HepG2 (cell line): ENCODE measurements around the gene GABRB1. TPM values are rescaled to one million over a fixed set of nuclear protein-coding genes. Genes with fewer than 3 reads are reported as not detected.

Source experiments
- AHDC1 ChIP-seq: sonication (generic); formaldehyde crosslinking; IDR thresholded peaks from 2 replicates; pipeline ENCODE4 v1.5.1; 2020; ENCODE audit warnings: mild to moderate bottlenecking, missing genetic modification reagents, borderline replicate concordance
- FOXC1 ChIP-seq: sonication (generic); formaldehyde crosslinking; IDR thresholded peaks from 2 replicates; pipeline ENCODE4 v1.8.0; 2022; ENCODE audit warnings: mild to moderate bottlenecking, missing genetic modification reagents, borderline replicate concordance
- RAD21 ChIP-seq: fragments of 450-650 bp; formaldehyde crosslinking; IDR thresholded peaks from 2 replicates; pipeline ENCODE4 v1.5.0; 2020; ENCODE audit warnings: mild to moderate bottlenecking
- SP4 ChIP-seq: sonication (generic); formaldehyde crosslinking; IDR thresholded peaks from 2 replicates; pipeline ENCODE4 v1.8.1; 2023; ENCODE audit warnings: mild to moderate bottlenecking, missing genetic modification reagents
- TFAP4 ChIP-seq: sonication (generic); IDR thresholded peaks from 2 replicates; pipeline ENCODE4 v1.6.1; 2016; ENCODE audit warnings: low read depth, borderline replicate concordance
- ZMYM4 ChIP-seq: sonication (generic); formaldehyde crosslinking; IDR thresholded peaks from 2 replicates; pipeline ENCODE4 v1.8.1; 2023; ENCODE audit warnings: mild to moderate bottlenecking, missing genetic modification reagents
- ZNF234 ChIP-seq: sonication (generic); formaldehyde crosslinking; conservative IDR thresholded peaks from 2 replicates; pipeline ENCODE4 v1.5.1; 2020; ENCODE audit warnings: mild to moderate bottlenecking, missing genetic modification reagents
- ZNF501 ChIP-seq: sonication (generic); formaldehyde crosslinking; IDR thresholded peaks from 2 replicates; pipeline ENCODE4 v1.5.1; 2020; ENCODE audit warnings: mild to moderate bottlenecking, moderate library complexity, missing genetic modification reagents
- ZNF577 ChIP-seq: sonication (generic); formaldehyde crosslinking; IDR thresholded peaks from 2 replicates; pipeline ENCODE4 v1.4.0; 2020; ENCODE audit warnings: mild to moderate bottlenecking, low read depth, missing genetic modification reagents, borderline replicate concordance
- ZNF639 ChIP-seq: conservative IDR thresholded peaks from 2 replicates; pipeline ENCODE4 v1.6.1; 2018; ENCODE audit warnings: missing genetic modification reagents
- polyA plus RNA-seq, 8 experiments: library from polyadenylated mRNA; depleted of rRNA in 3 of 8; stranded (reverse) in 7 of 8; unstranded in 1 of 8; fragments of >200 nt; fragmentation: Illumina TruSeq in 4 of 8; extraction: Trizol in 4 of 8; gene quantifications; 2 replicates each; pipeline versions ENCODE4 v1.2.1 to v1.2.3, GENCODE V29; 2011 to 2016; ENCODE audit warnings: low read depth in 4 of 8, missing spikeins in 1 of 8, mixed read lengths in 1 of 8; ENCODE audit not compliant: insufficient read depth in 1 of 8
- total RNA-seq, 5 experiments: library from RNA; depleted of rRNA; stranded (reverse); fragments of >200 nt; fragmentation: Illumina TruSeq; extraction: Trizol; gene quantifications; 2 replicates each; pipeline ENCODE4 v1.2.3, GENCODE V29; 2016; ENCODE audit warnings: low read depth in 1 of 5
- TF ChIP-seq, protein P1 (sequence below): sonication (generic); formaldehyde crosslinking; IDR thresholded peaks from 2 replicates; pipeline ENCODE4 v1.4.0; 2020; ENCODE audit warnings: missing genetic modification reagents; ENCODE audit errors: not compliant biosample characterization
- TF ChIP-seq, protein P2 (sequence below): sonication (generic); formaldehyde crosslinking; IDR thresholded peaks from 2 replicates; pipeline ENCODE4 v1.5.1; 2020; ENCODE audit warnings: mild to moderate bottlenecking, missing genetic modification reagents, borderline replicate concordance

The GABRB1 gene
- total and polyA plus RNA-seq, 2 of the 13 experiments (the other 11 are each of a cell fraction or from before 2014, with no cell fraction given) = not detected

DNA sequence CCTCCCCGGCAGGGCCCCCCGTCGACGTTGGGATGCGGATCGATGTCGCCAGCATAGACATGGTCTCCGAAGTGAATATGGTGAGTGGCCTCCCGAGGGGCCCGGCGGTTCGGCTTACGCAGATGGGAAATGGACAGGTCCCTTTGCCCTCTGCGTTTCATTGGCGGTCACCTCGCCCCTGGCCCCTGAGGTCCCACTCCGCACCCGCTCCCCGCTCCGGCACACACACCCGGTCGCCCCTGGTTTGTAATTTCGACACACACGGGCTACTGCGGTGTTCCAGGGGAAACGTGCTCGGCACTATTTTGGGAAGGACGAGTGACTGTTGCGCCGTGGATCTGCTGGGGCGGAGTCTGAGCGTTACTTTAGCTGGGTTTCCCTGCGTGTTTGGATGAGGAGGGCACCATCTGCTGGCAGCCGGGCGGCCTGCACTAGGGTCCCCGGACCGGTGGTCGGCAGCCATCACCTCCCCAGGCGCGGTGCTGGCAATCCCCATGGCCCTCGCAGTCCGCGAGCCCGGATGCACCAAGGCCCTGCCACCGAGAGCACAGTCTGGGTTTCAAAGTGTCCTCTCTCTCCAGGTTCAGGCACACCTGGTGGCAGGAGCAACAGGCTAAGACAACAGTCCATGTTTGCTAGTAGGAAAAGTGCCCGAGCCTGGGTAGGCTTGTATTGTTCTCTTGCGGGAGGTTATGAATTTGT lies 1.2 kb downstream of the GABRB1 start (continued):
- TF ChIP-seq, protein P1, sequence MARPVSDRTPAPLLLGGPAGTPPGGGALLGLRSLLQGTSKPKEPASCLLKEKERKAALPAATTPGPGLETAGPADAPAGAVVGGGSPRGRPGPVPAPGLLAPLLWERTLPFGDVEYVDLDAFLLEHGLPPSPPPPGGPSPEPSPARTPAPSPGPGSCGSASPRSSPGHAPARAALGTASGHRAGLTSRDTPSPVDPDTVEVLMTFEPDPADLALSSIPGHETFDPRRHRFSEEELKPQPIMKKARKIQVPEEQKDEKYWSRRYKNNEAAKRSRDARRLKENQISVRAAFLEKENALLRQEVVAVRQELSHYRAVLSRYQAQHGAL (CRISPR knock-in tag) = no peak
- no peak for TF ChIP-seq ZNF639 (CRISPR knock-in tag)
- peak; percentile 70 for TF ChIP-seq RAD21 (CRISPR knock-in tag)
- peak; percentile 55; the same call in 1 of the 2 replicates for TF ChIP-seq ZMYM4
- no peak for TF ChIP-seq SP4 (CRISPR knock-in tag)
- TF ChIP-seq AHDC1 (CRISPR knock-in tag) = no peak
- no peak for TF ChIP-seq TFAP4
- peak; percentile 54; the same call in 1 of the 2 replicates for TF ChIP-seq ZNF501
- TF ChIP-seq ZNF577 (CRISPR knock-in tag) = no peak
- TF ChIP-seq, protein P2, sequence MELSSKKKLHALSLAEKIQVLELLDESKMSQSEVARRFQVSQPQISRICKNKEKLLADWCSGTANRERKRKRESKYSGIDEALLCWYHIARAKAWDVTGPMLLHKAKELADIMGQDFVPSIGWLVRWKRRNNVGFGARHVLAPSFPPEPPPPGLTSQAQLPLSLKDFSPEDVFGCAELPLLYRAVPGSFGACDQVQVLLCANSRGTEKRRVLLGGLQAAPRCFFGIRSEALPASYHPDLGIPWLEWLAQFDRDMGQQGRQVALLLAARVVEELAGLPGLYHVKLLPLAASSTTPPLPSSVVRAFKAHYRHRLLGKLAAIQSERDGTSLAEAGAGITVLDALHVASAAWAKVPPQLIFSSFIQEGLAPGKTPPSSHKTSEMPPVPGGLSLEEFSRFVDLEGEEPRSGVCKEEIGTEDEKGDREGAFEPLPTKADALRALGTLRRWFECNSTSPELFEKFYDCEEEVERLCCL (CRISPR knock-in tag) = no peak
- TF ChIP-seq ZNF234 = no peak
- TF ChIP-seq FOXC1 (CRISPR knock-in tag) = 0 out of 2 replicates have a peak, but pooled peaks have one; percentile 24
